Activated CD4-positive, alpha-beta T cell treated with anti-CD3 and anti-CD28 coated beads for 4 hours (primary cell): Measurements from ENCODE around the gene AP1G1.
"Not testable (repeated sequence)": the region's sequence is repeated elsewhere in the genome, so short reads cannot be mapped to it uniquely, and the experiment has no call there.

Source experiments
- DNase-seq, 2 donors: peaks; one replicate each; pipeline ENCODE4 v3.0.0-alpha.2; 2020

Gene AP1G1

DNA sequence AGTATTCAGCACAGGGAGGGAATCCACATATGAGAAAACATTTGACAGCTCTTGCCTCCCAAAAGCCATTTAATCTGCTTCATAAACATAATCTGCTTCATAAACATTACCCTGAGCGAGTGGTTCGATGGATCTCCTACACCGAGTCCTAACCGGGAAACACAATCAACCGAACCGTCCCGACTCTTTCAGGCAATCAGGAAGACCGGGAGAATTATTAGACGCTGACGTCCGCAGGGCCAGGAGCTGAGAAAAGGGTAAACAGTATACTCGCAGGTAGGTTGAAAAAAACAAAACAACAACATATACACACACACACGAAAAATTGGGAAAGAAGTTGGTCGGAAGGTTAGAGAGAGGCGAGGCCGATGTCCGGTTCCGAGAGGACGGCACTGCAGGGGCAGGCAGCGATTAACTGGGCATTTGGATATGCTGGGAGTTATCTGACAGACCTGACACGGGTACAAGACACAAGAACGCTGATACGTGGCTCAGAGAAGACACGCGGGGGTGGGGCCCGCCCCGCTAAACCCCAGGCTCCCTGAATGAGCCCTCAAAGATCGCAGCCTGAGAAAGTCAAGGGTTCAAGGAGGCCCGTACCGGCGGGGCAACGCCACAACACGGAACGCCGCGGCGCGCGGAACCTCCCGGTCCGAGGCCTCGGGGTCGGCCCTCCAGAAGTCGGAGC is 585 bp downstream of the AP1G1 start:
- DNase-seq: peak; percentile 56 to 59

DNA sequence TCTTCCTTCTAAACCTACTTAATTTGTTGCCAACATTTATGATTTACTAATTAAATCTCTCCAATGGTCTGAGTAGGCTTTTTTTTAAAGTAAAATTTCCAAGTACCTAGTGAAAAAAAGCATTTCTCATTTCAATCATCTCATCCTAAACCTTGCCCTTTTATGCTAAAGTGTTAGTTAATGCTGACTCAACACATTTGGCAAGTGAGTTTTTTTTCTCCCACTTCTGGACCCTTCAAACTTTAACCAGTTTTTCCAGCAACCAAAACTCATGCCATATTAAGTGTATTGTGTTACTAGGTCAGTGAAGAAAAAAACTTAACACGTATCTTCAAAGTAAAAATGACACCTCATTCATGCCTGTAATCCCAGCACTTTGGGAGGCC is 5.3 kb downstream of the AP1G1 start:
- DNase-seq: no peak

GRCh38 chr16:71796501-71797097 is 12.0 kb downstream of the AP1G1 start:
- no peak for DNase-seq

GRCh38 chr16:71794943-71795342 is 13.7 kb downstream of the AP1G1 start:
- DNase-seq: no peak

DNA sequence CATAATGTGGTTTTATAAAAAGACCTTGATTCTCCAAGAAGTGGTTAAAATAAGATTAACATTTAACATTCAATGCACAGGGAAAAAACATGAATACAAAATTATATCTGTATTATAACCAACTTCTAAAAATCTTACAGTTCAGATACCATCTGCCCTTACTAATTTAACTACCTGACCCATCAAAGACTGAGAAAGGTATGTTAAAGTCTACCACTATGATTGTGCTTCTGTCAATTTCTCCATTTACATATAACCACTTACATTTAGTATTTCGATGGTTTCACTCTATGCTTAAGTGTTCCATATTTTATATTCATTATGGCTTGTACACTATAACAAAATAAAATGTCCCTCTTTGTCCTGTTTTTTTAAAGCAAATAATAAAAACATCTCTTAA is 14.6 kb downstream of the AP1G1 start:
- no peak for DNase-seq

DNA sequence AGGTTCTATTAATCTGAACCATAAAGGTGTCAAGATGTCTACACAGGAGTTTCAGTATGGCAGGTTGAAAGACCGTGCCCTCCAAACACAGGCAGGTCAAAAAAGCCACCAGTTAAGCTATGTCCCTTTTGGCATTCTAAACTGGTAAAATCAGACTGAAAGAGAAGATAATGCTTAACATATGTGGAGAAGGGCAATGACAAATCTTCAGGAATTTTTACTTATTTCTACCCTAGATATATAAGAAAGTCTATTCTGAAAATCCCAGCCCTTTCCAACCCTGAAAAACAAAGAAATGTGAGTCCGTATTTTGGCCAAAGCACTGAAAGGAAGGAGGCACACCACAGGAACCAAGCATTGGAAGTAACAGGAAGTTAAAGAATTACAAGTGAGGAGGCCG is 16.5 kb downstream of the AP1G1 start:
- no peak for DNase-seq

GRCh38 chr16:71790329-71790728 is 18.3 kb downstream of the AP1G1 start:
- DNase-seq: not testable (repeated sequence)

- DNase-seq: no peak
Measured at GRCh38 chr16:71789136-71789535, 19.5 kb downstream of the AP1G1 start.

DNA sequence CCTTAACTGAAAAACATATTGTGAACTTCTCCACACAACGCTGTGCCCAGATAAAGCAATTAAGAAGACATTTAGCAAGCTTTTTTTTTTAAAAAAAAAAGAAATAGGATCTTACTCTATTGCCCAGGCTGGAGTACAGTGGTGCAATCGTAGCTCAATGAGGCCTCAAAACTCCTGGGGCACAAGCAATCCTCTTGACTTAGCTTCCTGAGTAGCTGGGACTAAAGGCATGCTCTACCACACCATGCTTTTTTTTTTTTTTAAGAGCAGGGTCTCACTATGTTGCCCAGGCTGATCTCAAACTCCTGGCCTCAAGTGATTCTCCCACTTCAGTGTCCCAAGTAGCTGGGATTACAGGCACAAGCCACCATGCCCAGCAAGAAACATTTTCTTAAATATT is 20.1 kb downstream of the AP1G1 start:
- DNase-seq: no peak

DNA sequence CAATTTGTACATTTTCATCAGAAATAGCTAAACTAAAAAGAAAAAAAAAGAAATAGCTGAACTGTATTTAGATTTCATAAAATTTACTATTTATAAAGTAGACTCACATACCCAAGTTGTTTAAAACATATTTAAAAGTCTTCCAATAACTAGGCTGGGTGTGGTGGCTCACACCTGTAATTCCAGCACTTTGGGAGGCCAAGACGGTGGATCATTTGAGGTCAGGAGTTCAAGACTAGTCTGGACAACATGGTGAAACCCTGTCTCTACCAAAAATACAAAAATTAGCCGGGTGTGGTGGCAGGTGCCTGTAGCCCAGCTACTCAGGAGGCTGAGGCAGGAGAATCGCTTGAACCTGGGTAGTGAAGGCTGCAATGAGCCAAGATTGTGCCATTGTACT is 23.5 kb downstream of the AP1G1 start:
- not testable (repeated sequence) for DNase-seq

GRCh38 chr16:71784093-71784492 is 24.5 kb downstream of the AP1G1 start:
- no peak for DNase-seq

GRCh38 chr16:71781741-71782140 is 26.9 kb downstream of the AP1G1 start:
- DNase-seq: no peak

DNA sequence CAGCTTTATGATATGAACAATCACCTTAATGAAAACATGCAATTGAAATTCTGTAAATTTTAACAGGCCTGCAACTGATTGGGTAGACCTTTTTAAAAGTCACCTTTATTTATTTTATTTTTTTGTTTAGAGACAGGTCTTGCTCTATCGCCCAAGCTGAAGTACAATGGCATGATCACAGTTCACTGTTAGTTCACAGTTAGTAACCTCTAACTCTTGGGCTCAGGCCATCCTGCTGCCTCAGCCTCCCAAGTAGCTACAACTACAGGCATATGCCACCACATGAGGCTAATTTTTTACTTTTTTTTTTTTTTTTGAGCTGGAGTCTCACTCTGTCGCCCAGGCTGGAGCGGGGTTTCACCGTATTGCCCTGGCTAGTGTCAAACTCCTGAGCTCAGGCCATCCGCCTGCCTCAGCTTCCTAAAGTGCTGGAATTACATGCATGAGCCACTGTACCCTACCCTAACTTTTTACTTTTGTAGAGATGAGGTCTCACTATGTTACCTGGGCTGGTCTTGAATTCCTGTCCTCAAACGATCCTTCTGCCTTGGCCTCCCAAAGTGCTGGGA is 28.0 kb downstream of the AP1G1 start:
- DNase-seq: no peak

- no peak for DNase-seq
Measured at GRCh38 chr16:71778780-71779179, 29.9 kb downstream of the AP1G1 start.

DNA sequence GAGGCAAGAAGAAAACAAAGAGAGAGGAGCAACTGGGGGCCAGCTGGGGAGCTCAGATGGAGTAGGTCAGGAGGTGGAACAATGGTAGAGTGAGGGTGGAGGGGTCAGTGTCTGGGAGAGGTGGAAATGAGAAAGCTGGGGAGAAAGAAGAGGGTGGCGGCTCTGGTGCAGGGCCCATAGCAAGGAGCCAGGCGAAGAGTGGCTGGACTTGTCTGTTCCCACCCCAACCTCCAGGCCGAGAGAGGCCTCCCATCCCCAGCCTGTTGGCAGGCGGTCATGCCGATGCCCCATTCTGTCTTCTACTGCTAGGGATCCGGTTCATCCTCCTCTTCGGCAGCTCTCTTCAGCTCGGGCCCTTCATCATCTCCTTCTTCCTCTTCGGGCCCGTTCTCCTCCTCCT is 31.3 kb downstream of the AP1G1 start:
- DNase-seq: no peak

DNA sequence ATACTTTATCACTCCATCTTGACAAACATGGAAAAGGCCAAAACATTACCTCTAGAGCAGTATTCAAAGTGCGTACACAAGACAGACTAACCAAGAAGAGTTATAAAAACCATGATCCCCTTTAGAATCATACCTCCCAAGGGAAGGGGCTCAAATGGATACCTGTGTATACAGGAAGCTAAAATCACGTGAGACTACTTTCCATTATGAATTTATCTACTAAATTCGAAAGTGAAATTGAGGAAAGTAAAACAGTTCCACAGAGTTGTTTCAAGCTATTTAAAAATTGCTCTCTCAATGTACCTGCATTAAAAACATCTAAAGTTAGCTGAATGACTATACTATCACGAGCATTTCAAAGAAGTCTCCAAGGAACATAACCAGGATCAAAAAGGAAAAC is 32.7 kb downstream of the AP1G1 start:
- DNase-seq: no peak

GRCh38 chr16:71771571-71771970 is 37.1 kb downstream of the AP1G1 start:
- DNase-seq: no peak

- DNase-seq: no peak
Measured at GRCh38 chr16:71769222-71769621, 39.4 kb downstream of the AP1G1 start.

DNA sequence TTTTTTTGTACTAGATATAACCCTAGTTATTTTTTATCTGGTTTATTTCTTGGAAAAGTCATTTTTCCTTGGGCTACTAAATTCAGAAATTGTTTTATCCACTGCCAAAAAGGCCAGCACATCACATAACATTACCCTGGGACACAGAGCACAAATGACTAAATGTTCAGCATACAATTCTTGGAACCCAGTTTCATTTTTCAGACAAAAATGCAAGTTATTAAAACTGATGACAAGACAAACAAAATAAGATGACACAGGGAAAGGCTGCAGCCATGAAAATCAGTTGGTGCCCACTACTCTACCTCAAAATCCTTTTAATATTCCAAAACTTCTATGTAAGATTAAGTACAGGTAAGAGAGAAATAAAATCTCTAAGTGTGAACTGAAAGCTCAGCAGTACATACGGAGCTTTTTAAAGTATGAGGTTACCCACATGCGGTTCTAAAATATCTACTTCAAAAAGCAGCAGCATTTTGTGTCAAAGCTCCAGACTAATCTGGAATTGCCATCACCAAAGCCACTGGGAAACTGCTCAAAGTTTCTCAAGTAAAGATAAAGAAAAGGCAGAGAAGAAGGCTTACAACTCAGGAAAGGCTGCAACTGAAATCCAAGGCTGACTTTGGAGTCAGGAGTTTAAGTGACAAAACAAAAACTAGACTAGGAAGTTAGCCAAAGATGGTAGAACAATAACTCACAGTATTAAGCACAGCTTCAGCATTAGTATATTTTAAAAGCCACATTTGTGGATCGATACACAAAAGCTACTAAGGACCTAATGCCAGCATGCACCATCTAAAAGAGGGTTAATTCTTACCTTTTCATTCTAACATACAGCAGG is 41.4 kb downstream of the AP1G1 start:
- DNase-seq: no peak

DNA sequence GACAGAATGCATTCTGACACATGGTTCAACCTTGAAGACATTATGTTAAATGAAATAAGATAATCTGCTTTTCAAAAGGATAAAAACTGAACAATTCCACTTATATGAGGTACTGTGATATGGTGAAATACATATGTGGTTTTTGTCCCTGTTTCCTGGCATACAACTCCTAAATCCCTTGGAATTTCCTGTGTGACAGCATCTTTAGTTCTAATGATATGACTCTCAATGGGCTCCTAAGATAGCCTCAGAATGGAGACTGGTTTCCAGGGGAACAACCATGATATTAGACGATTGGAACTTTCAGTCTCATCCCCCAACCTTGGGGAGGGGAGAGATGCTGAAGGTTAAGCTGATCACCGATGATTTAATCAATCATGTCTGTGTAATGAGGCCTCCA is 46.4 kb downstream of the AP1G1 start:
- DNase-seq: no peak

DNA sequence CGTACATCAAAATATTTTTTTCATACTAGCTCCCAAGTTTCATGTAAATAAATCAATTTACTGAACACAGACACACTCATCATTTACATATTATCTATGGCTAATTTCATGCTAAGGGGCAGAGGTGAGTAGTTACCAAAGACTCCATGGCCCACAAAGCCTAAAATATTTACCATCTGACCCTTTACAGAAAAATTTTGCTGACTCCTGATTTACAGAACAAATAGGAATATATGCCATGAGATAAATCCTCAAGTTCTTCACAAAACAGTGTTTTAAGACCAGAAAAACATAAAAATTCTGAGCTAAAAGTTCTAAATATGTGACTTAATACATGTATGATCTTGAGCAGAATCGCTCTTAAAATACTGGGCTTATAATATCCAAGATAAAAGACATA is 47.5 kb downstream of the AP1G1 start:
- no peak for DNase-seq

GRCh38 chr16:71758293-71758760 is 50.3 kb downstream of the AP1G1 start:
- no peak for DNase-seq

GRCh38 chr16:71754652-71755051 is 54.0 kb downstream of the AP1G1 start:
- no peak for DNase-seq

DNA sequence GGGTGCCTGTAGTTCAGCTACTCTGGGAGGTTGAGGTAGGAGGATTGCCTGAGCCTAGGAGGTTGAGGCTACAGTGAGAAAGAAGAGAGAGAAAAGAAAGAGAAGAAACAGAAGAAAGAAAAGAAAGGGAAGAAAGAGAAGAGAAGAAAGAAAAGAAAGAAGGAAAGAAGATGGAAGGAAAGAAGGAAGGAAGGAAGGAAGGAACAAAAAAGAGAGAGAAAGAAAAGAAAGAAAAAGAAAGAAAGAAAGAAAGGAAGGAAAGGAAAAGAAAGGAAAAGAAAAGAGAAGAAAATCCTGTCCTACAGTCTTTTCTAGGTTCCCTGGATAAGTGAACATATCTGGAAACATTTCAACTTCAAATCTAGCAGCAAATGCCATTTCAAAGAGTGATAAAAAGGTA is 54.5 kb downstream of the AP1G1 start:
- no peak for DNase-seq
